IMR-90 (cell line): Measurements from ENCODE around the gene NCAPH2. TPM values are rescaled to one million over a fixed set of nuclear protein-coding genes. Genes with fewer than 3 reads are reported as not detected.

ENCODE experiments used
- ATAC-seq: fragments of 200-7000 bp; cut with Tn5 transposase; 2 replicates; pipeline ENCODE4 v1.9.1; 2020; ENCODE audit warnings: low read depth, mild to moderate bottlenecking, moderate library complexity
- BruUV-seq: library from RNA; stranded (reverse); fragments of 400-500 nt; replicated peaks from 2 replicates; lab custom pipeline; 2021; lab: Mats Ljungman, UMichigan
- CTCF ChIA-PET: fragments of 300-600 bp; formaldehyde crosslinking; extraction: SDS; loops from one replicate; lab custom pipeline; 2021; ENCODE audit warnings: antibody characterized with exemption; lab: Yijun Ruan, JAX
- POLR2A ChIA-PET: fragments of 300-600 bp; sonication (Branson Sonifier 250); formaldehyde crosslinking; loops from one replicate; lab custom pipeline; 2022; ENCODE audit warnings: antibody characterized with exemption; ENCODE audit not compliant: unreplicated experiment; lab: Charles Lee
- DNase-seq: peaks from one replicate; pipeline ENCODE4 v3.0.0; 2013
- H2AFZ ChIP-seq: replicated peaks from 2 replicates; pipeline ENCODE3; 2013; ENCODE audit warnings: low read length, mild to moderate bottlenecking; ENCODE audit not compliant: poor library complexity
- H2AK5ac ChIP-seq: 2 replicates; pipeline ENCODE4 v1.6.1; 2013; ENCODE audit warnings: low read depth, low read length, inconsistent platforms
- H2AK9ac ChIP-seq: replicated peaks from 2 replicates; pipeline ENCODE3; 2013; ENCODE audit warnings: mild to moderate bottlenecking, low read depth, low read length, moderate library complexity; ENCODE audit not compliant: poor library complexity
- H2BK120ac ChIP-seq: 2 replicates; pipeline ENCODE4 v1.6.1; 2013; ENCODE audit warnings: low read depth, low read length, inconsistent platforms
- H2BK15ac ChIP-seq: 3 replicates; pipeline ENCODE4 v1.6.1; 2013; ENCODE audit warnings: low read depth, low read length, inconsistent platforms
- H2BK20ac ChIP-seq: 2 replicates; pipeline ENCODE4 v1.6.1; 2013; ENCODE audit warnings: low read depth, mild to moderate bottlenecking, inconsistent platforms, low read length, moderate library complexity
- H2BK5ac ChIP-seq: 2 replicates; pipeline ENCODE4 v1.6.1; 2013; ENCODE audit warnings: mild to moderate bottlenecking, low read depth, low read length, inconsistent platforms; ENCODE audit not compliant: poor library complexity, severe bottlenecking
- H3K14ac ChIP-seq: replicated peaks from 2 replicates; pipeline ENCODE4 v1.6.1; 2013; ENCODE audit warnings: low read depth, low read length, inconsistent platforms
- H3K18ac ChIP-seq: 2 replicates; pipeline ENCODE4 v1.6.1; 2013; ENCODE audit warnings: low read depth, low read length, control low read depth
- H3K23ac ChIP-seq: 2 replicates; pipeline ENCODE4 v1.6.1; 2013; ENCODE audit warnings: low read depth, low read length, inconsistent platforms
- H3K27ac ChIP-seq: 2 replicates; pipeline ENCODE4 v1.5.1; 2013; ENCODE audit warnings: mild to moderate bottlenecking, control low read depth, low read length; ENCODE audit not compliant: insufficient read depth
- H3K27me3 ChIP-seq: 2 replicates; pipeline ENCODE4 v1.6.1; 2013; ENCODE audit warnings: low read length; ENCODE audit not compliant: control insufficient read depth, insufficient read depth
- H3K36me3 ChIP-seq: 2 replicates; pipeline ENCODE4 v1.6.1; 2013; ENCODE audit warnings: low read length, mixed read lengths; ENCODE audit not compliant: control insufficient read depth, insufficient read depth
- H3K4ac ChIP-seq: 2 replicates; pipeline ENCODE4 v1.6.1; 2013; ENCODE audit warnings: low read depth, low read length, inconsistent platforms
- H3K4me1 ChIP-seq: 2 replicates; pipeline ENCODE4 v1.6.1; 2013; ENCODE audit warnings: low read length, mixed read lengths; ENCODE audit not compliant: control insufficient read depth, insufficient read depth
- H3K4me2 ChIP-seq: 2 replicates; pipeline ENCODE4 v1.6.1; 2013; ENCODE audit warnings: low read depth, mild to moderate bottlenecking, control low read depth, low read length, moderate library complexity
- H3K4me3 ChIP-seq: 2 replicates; pipeline ENCODE4 v1.5.1; 2013; ENCODE audit warnings: low read depth, mild to moderate bottlenecking, control low read depth, low read length, moderate library complexity; ENCODE audit not compliant: insufficient read depth
- H3K56ac ChIP-seq: 2 replicates; pipeline ENCODE4 v1.6.1; 2013; ENCODE audit warnings: low read length, inconsistent platforms; ENCODE audit not compliant: insufficient read depth; ENCODE audit errors: extremely low read depth
- H3K79me1 ChIP-seq, 2 experiments: 2 replicates each; pipeline ENCODE4 v1.6.1; 2013; ENCODE audit warnings: low read length in 2 of 2, inconsistent platforms in 1 of 2, low read depth in 1 of 2
- H3K9ac ChIP-seq: 2 replicates; pipeline ENCODE4 v1.6.1; 2013; ENCODE audit warnings: low read depth, low read length, control low read depth
- H3K9me1 ChIP-seq: 2 replicates; pipeline ENCODE4 v1.6.1; 2013; ENCODE audit warnings: low read length, inconsistent platforms; ENCODE audit not compliant: insufficient read depth
- H3K9me3 ChIP-seq: 2 replicates; pipeline ENCODE4 v1.6.1; 2013; ENCODE audit warnings: low read length; ENCODE audit not compliant: control insufficient read depth, insufficient read depth
- H4K20me1 ChIP-seq: 2 replicates; pipeline ENCODE4 v1.6.1; 2013; ENCODE audit warnings: low read length, inconsistent platforms; ENCODE audit not compliant: insufficient read depth
- H4K5ac ChIP-seq: 2 replicates; pipeline ENCODE4 v1.6.1; 2013; ENCODE audit warnings: mild to moderate bottlenecking, low read depth, low read length, control low read depth
- H4K8ac ChIP-seq, 2 experiments: 2 replicates each; pipeline ENCODE4 v1.6.1; 2013; ENCODE audit warnings: low read depth in 2 of 2, low read length in 2 of 2, control low read depth in 1 of 2, inconsistent platforms in 1 of 2
- H4K91ac ChIP-seq: 2 replicates; pipeline ENCODE4 v1.6.1; 2013; ENCODE audit warnings: low read depth, low read length, inconsistent platforms; ENCODE audit not compliant: insufficient read depth
- BHLHE40 ChIP-seq: fragments of 150-350 bp; IDR thresholded peaks from 2 replicates; pipeline ENCODE4 v1.6.1; 2016; ENCODE audit warnings: mild to moderate bottlenecking, low read depth, low read length
- CEBPB ChIP-seq: IDR thresholded peaks from 2 replicates; pipeline ENCODE4 v1.6.1; 2012; ENCODE audit warnings: low read depth, low read length, improper control_type of control experiment
- CHD1 ChIP-seq: IDR thresholded peaks from 2 replicates; pipeline ENCODE4 v1.6.1; 2012; ENCODE audit warnings: low read depth, low read length, improper control_type of control experiment
- FOS ChIP-seq: fragments of 150-350 bp; IDR thresholded peaks from 2 replicates; pipeline ENCODE4 v1.6.1; 2016; ENCODE audit warnings: low read depth, low read length
- MAFK ChIP-seq: IDR thresholded peaks from 2 replicates; pipeline ENCODE4 v1.6.1; 2012; ENCODE audit warnings: low read depth, low read length, improper control_type of control experiment
- MAZ ChIP-seq: IDR thresholded peaks from 2 replicates; pipeline ENCODE4 v1.6.1; 2012; ENCODE audit warnings: low read depth, mild to moderate bottlenecking, low read length, improper control_type of control experiment, moderate library complexity, borderline replicate concordance
- MXI1 ChIP-seq: IDR thresholded peaks from 2 replicates; pipeline ENCODE4 v1.6.1; 2012; ENCODE audit warnings: low read depth, mild to moderate bottlenecking, low read length, moderate library complexity, borderline replicate concordance
- NFE2L2 ChIP-seq: fragments of 150-350 bp; IDR thresholded peaks from 2 replicates; pipeline ENCODE4 v1.6.1; 2016; ENCODE audit warnings: low read depth, mild to moderate bottlenecking, low read length
- POLR2A ChIP-seq: IDR thresholded peaks from 2 replicates; pipeline ENCODE4 v1.6.1; 2012; ENCODE audit warnings: mild to moderate bottlenecking, low read depth, low read length
- RAD21 ChIP-seq: IDR thresholded peaks from 2 replicates; pipeline ENCODE4 v1.6.1; 2012; ENCODE audit warnings: low read length, improper control_type of control experiment
- RCOR1 ChIP-seq: IDR thresholded peaks from 2 replicates; pipeline ENCODE4 v1.6.1; 2012; ENCODE audit warnings: mild to moderate bottlenecking, low read length, improper control_type of control experiment; ENCODE audit not compliant: insufficient replicate concordance
- RFX5 ChIP-seq: IDR thresholded peaks from 2 replicates; pipeline ENCODE4 v1.8.0; 2012; ENCODE audit warnings: low read depth, mild to moderate bottlenecking, low read length, moderate library complexity
- SMC3 ChIP-seq: fragments of 150-350 bp; IDR thresholded peaks from 2 replicates; pipeline ENCODE4 v1.6.1; 2016; ENCODE audit warnings: low read depth, mild to moderate bottlenecking, antibody characterized with exemption, low read length, moderate library complexity
- WGBS, 2 experiments: methylation state at CpG; one replicate each; pipeline versions ENCODE4 v1.1.5 to v1.1.7; 2013; ENCODE audit warnings: missing lambda C conversion rate in 2 of 2; ENCODE audit not compliant: insufficient read length in 1 of 2; ENCODE audit errors: extremely low coverage in 2 of 2; 5-methylcytosine and 5-hydroxymethylcytosine counted together
- dilution Hi-C: fragments of 300-500 bp; cut with HindIII; formaldehyde crosslinking; loops from one replicate; pipeline ENCODE4 v1.14.3; 2018; ENCODE audit warnings: low sequenced_read_pairs; ENCODE audit not compliant: unreplicated experiment
- in situ Hi-C: fragments of 300-500 bp; cut with MboI; formaldehyde crosslinking; loops from 3 replicates; pipeline ENCODE4 v1.14.3; 2019; ENCODE audit warnings: low sequenced_read_pairs, inconsistent platforms, mixed read lengths
- intact Hi-C: fragments of 100-400 bp; cut with micrococcal nuclease; formaldehyde crosslinking; loops from 2 replicates; pipeline ENCODE4 v1.10.0; 2022
- polyA plus RNA-seq, 3 experiments: library from polyadenylated mRNA; depleted of rRNA; stranded (reverse); fragments of >200 nt; gene quantifications; 2 replicates each; pipeline ENCODE4 v1.2.3, GENCODE V29; 2012; ENCODE audit warnings: low replicate concordance in 1 of 3
- total RNA-seq: library from RNA; depleted of rRNA; stranded (reverse); fragments of >200 nt; gene quantifications from 2 replicates; pipeline ENCODE4 v1.2.3, GENCODE V29; 2012
- TF ChIP-seq, protein P1 (sequence below): conservative IDR thresholded peaks from 2 replicates; pipeline ENCODE4 v1.5.1; 2012; ENCODE audit warnings: mild to moderate bottlenecking, low read depth, low read length, improper control_type of control experiment
- TF ChIP-seq, protein P2 (sequence below): fragments of 150-350 bp; IDR thresholded peaks from 2 replicates; pipeline ENCODE4 v1.6.1; 2016; ENCODE audit warnings: low read depth, mild to moderate bottlenecking, low read length, moderate library complexity, borderline replicate concordance
- TF ChIP-seq, protein P3 (sequence below): fragments of 150-350 bp; IDR thresholded peaks from 2 replicates; pipeline ENCODE4 v1.6.1; 2017; ENCODE audit warnings: mild to moderate bottlenecking, antibody characterized with exemption, low read length, low read depth

NCAPH2 gene
- total and polyA plus RNA-seq, 2 of the 4 experiments (the other 2 are of a cell fraction) = 30.2 to 38.5 TPM

DNA sequence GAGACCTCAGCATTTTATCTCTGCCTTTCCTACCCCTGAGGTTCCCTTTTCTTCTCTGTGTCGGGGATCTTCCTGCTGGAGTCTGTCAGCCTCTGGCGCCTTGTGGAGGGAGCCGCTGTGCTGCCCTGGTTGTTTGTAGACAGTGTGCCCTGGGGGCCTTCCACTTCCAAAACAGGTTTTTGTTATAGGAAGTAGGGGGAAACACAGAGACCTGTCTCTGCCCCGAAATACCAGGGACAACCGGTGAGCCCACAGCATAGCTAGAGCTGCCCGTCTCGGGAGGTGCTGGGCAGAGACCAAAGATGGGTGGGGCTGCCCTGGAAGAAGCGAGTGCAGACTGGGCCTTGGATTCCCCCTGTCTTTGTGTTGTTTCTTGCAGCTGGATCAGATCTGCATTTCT, 8.0 kb downstream of the NCAPH2 start:
- no peak overlapping the region for H2AK5ac ChIP-seq
- no peak overlapping the region for H3K4me3 ChIP-seq
- no peak overlapping the region for H3K9ac ChIP-seq
- no peak for TF ChIP-seq POLR2A
- TF ChIP-seq MAZ = no peak
- TF ChIP-seq, protein P1, sequence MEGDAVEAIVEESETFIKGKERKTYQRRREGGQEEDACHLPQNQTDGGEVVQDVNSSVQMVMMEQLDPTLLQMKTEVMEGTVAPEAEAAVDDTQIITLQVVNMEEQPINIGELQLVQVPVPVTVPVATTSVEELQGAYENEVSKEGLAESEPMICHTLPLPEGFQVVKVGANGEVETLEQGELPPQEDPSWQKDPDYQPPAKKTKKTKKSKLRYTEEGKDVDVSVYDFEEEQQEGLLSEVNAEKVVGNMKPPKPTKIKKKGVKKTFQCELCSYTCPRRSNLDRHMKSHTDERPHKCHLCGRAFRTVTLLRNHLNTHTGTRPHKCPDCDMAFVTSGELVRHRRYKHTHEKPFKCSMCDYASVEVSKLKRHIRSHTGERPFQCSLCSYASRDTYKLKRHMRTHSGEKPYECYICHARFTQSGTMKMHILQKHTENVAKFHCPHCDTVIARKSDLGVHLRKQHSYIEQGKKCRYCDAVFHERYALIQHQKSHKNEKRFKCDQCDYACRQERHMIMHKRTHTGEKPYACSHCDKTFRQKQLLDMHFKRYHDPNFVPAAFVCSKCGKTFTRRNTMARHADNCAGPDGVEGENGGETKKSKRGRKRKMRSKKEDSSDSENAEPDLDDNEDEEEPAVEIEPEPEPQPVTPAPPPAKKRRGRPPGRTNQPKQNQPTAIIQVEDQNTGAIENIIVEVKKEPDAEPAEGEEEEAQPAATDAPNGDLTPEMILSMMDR = no peak
- TF ChIP-seq SMC3 = no peak
- no peak for TF ChIP-seq RAD21
- TF ChIP-seq, protein P2, sequence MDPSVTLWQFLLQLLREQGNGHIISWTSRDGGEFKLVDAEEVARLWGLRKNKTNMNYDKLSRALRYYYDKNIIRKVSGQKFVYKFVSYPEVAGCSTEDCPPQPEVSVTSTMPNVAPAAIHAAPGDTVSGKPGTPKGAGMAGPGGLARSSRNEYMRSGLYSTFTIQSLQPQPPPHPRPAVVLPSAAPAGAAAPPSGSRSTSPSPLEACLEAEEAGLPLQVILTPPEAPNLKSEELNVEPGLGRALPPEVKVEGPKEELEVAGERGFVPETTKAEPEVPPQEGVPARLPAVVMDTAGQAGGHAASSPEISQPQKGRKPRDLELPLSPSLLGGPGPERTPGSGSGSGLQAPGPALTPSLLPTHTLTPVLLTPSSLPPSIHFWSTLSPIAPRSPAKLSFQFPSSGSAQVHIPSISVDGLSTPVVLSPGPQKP = no peak
- TF ChIP-seq, protein P3, sequence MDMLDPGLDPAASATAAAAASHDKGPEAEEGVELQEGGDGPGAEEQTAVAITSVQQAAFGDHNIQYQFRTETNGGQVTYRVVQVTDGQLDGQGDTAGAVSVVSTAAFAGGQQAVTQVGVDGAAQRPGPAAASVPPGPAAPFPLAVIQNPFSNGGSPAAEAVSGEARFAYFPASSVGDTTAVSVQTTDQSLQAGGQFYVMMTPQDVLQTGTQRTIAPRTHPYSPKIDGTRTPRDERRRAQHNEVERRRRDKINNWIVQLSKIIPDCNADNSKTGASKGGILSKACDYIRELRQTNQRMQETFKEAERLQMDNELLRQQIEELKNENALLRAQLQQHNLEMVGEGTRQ = no peak
- TF ChIP-seq RCOR1 = no peak
- TF ChIP-seq MXI1 = no peak
- no peak for TF ChIP-seq BHLHE40
- no peak for TF ChIP-seq MAFK
- no peak for TF ChIP-seq CEBPB
- TF ChIP-seq FOS = no peak
- no peak for TF ChIP-seq NFE2L2
- no peak for TF ChIP-seq RFX5
- TF ChIP-seq CHD1 = no peak
- intact Hi-C loops = no loop called here
- CTCF ChIA-PET = no interaction called here
- no peak overlapping the region for H3K56ac ChIP-seq
- POLR2A ChIA-PET = interaction anchor here (0.6 to 0.7 kb wide), 2 partner anchors 14 to 19 kb away, joined by 3 read pairs; partner anchors contain the start of gene TYMP
- no peak overlapping the region for H3K18ac ChIP-seq
- no peak overlapping the region for H4K5ac ChIP-seq
- H3K4me2 ChIP-seq = no peak overlapping the region
- H3K9me3 ChIP-seq = no peaks in the 10 kb centered on the region
- dilution Hi-C loops = no loop called here
- H4K20me1 ChIP-seq = peaks cover 4% of the 10 kb centered on the region
- no peak overlapping the region for H3K23ac ChIP-seq
- H2BK120ac ChIP-seq = no peak overlapping the region
- no peak overlapping the region for H2BK5ac ChIP-seq
- H4K8ac ChIP-seq = no peak overlapping the region
- H3K79me1 ChIP-seq = peaks cover 30 to 42% of the 10 kb centered on the region in 2 experiments
- H2AK9ac ChIP-seq = no peak overlapping the region
- H3K14ac ChIP-seq = no peak overlapping the region
- no peak overlapping the region for H3K27ac ChIP-seq
- H3K4me1 ChIP-seq = no peaks in the 10 kb centered on the region
- DNase-seq = no peak
- in situ Hi-C loops = no loop called here
- no TSS peak for BruUV-seq
- peaks cover 26% of the 10 kb centered on the region for H3K36me3 ChIP-seq
- no peak for ATAC-seq
- H3K4ac ChIP-seq = no peak overlapping the region
- no peak overlapping the region for H4K91ac ChIP-seq
- H2BK20ac ChIP-seq = no peak overlapping the region
- WGBS, 2 experiments = 100% methylated on average over 5 of the region's 8 CpGs; no CpG with 5 or more reads in 1 of the 2 experiments
- no peak overlapping the region for H2AFZ ChIP-seq
- H3K9me1 ChIP-seq = peaks cover 4% of the 10 kb centered on the region; the same call in 1 of the 2 replicates
- H3K27me3 ChIP-seq = no peaks in the 10 kb centered on the region
- no peak overlapping the region for H2BK15ac ChIP-seq
